Activated CD4-positive, alpha-beta T cell treated with anti-CD3 and anti-CD28 coated beads for 1 hour (primary cell): ENCODE results near the gene CORO2A.

Experiments
- DNase-seq: peaks from one replicate; pipeline ENCODE4 v3.0.0-alpha.2; 2020

The CORO2A gene

DNA sequence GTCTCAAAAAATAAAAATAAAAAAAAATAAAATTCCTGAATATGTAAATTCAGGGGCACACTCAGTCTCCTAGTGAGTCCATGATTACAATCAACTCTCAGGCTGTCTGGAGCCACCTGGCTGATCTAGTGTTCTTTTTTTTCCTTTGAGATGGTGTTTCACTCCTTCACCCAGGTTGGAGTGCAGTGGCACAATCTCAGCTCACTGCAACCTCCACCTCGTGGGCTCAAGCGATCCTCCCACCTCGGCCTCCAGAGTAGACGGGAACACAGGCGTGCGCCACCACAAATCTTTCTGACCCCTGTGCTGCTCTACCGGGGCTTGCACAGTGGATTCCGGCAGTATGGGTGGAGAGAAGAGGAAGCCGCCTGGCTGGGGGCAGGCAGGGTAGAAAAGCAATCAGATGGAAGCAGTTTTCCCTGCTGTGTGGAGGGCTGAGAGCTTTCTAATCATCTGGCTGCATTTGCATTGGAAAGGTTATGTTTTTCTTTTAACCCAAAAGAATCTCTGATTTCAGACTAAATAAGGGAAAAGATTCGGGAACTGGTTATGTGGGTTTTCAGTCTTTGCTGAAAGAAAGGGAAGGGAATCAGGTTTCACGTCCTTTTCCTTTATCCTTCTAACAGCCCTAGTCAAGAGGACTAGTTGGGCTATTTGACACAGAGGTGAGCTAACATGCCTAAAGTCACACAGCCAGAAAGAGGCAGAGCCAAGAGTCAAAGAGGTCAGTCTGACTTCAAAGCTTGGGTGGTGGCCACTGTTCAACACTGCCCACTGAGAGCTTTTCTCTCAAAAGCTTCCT, 26.3 kb upstream of the CORO2A start:
- no peak for DNase-seq

DNA sequence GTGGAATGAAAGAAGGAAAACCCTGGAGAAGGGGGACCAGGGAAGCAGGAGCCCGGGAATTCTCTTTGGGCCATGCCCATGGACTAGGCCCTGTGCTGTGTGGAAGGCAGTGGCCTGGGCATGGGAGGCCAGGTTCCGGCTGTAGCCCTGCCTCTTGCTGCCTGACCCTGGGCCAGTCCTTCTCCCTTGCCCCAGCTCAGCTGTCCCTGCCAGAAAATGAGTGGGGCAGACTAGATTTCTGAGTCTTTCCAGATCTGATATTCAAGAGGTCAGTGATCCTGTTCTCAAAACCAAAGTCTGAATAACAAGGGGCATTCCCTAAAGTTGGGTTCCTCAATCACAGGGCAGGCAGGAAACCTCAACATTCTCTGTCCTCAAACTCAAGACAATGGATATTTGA, 24.8 kb upstream of the CORO2A start:
- no peak for DNase-seq

DNA sequence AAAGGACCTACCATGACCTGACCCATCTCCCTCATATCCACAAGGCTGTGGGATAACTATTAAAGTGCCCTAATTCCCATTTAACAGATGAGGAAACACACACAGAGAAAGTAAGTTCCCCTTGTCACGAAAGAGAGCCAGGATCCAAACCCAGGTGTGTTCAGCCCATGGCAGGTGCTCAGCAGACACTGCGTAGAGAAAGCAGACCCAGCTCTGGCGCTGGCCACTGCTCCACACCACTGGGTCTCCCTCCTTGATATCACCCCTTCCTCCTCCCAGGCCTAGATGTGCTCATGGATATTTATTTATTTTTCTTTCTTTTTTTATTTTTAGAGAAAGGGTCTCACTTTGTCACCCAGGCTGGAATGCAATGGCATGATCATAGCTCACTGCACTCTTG, 24.0 kb upstream of the CORO2A start:
- DNase-seq = no peak

DNA sequence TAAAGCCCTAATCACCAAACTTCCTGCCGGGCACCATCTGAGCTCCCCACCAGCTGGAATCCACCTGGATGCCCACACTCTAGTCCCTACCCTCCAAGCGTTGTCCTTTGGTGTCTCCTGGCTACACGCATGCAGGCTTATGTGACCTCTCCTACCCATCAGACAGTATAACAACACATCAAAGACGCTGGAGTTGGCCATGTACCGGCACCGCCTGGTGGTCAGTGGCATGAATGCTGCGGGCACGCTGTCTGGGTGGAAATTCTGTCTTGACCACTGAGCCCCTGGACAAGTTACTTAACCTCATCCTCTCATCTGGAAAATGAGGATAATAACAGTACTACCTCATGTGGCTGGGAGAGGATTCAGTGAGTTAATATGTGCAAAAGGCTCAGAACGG, 23.4 kb upstream of the CORO2A start:
- DNase-seq = no peak

DNA sequence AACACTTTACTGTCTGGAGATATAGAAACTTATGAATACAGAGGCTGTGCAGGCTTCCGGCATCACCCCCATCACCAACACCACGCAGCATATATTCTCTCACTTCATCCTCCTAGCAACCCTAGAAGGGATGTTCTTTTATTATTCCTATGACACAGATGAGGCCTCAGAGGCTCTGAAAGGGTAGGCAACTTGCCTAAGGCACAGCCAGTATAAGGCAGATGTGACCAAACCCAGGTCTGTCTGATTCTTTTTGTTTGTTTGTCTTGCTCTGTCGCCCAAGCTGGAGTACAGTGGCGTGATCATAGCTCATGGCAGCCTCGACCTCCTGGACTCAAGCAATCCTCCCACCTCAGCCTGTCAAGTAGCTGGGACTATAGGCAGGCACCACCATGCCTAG, 22.8 kb upstream of the CORO2A start:
- DNase-seq = no peak

DNA sequence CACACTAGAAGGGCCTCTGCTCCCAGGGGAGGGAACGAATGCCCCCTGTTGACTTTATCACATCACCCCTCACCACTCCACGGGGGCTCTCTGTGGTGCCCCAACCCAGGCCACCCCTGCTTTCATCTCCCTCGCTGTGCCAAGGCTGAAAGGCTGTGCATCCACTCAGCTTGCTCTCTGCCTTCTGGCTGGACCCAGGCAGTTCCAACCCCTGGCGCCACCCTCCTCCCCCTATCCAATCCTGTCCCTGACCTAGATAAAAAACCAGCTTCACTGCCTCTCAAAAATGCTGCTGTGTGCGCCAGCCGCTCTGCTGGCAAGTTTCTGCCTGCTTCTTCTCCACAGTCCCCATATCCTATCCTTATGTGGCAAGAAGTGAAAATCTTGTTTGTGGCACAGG, 22.4 kb upstream of the CORO2A start:
- DNase-seq = no peak

DNA sequence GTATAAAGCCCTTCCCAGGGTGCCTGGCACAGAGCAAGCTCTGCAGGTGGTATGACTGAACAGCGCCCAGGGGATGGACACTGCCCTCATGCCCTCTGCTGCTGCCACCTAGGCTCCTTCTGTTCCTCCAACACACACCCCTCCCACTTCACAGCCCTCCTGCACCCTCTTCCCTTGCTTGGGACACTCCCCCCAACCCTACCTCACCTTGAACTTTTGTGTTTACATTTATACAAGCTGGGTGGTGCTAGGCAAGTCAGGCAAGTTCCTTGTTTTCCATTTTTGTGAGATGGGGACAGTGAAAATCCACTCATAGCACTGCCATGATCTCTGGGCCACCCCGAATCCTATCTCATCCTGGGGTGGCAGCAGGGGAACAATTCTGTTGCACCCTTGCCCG, 18.8 kb upstream of the CORO2A start:
- no peak for DNase-seq

DNA sequence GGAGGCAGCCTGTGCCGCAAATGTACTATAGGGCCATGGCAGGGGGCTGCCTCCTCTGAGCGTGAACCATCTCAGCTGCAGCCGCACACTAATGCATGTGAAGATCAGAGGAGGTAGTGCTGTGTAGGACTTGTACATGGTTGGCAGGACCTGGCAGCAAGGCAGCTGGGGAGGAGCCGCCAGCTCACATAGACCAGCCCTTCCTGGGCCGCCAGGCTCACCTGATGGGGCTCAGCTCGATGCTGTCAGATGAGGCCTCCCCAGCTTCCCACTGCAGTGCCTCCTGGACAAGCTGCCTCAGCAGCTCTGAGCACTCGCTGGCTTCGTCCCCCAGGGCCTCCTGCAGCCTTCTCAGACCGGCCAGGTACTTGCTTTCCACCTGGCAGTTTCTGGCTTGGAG, 18.0 kb upstream of the CORO2A start:
- DNase-seq = no peak

DNA sequence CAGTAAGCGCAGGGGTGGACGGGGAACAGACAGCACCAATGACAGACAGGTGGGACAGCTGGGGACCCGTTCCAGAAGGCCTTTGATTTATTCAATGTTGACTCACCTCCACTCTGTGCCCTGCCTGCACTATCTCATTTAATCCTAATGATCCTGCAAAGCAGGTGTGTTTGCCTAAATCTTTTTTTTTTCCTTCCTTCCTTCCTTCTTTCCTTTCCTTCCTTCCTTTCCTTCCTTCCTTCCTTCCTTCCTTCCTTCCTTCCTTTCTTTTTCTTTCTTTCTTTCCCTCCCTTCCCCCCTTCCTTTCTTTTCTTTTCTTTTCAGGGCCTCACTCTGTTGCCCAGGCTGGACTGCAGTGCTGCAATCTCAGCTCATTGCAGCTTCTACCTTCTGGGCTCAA, 17.1 kb upstream of the CORO2A start:
- DNase-seq = no peak

DNA sequence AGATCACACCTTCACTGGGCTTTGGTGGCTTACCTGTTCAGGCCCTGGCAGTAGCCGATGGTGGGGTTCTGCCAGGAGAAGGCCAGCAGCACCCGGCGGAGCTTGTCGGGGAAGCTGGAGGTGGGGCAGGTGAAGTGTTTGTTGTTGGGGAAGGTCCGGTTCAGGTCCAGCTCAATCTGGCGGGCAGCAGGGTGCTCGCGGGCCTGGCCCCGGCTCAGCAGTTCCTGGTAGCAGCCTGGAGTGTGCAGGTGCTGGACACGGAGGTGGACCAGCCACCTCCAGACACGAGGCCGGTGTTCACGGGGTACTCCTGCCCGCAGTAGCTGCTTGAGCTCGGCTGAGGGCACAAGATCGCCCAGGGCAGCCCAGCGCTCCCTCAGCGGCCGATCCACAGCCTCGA, 16.2 kb upstream of the CORO2A start:
- DNase-seq = no peak

DNA sequence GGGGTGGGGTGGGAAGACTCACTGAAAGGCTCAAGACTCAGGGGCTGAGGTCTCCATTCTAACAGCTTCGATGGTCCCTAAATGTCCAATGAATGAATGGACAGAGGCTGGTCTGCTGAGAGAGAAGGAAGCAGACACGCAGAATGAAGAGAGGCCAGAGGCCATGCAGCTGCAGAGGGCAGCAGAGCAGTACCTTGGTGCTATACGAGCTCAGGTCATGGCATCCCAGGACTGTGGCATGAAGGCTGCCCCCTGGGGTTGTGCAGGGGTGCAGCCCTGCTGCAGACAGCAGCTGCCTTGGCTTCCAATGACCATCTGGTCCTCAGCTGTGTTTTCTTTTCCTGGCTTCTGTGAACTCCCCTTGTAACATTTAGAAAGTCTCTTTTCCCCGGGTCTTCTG, 15.2 kb upstream of the CORO2A start:
- no peak for DNase-seq

DNA sequence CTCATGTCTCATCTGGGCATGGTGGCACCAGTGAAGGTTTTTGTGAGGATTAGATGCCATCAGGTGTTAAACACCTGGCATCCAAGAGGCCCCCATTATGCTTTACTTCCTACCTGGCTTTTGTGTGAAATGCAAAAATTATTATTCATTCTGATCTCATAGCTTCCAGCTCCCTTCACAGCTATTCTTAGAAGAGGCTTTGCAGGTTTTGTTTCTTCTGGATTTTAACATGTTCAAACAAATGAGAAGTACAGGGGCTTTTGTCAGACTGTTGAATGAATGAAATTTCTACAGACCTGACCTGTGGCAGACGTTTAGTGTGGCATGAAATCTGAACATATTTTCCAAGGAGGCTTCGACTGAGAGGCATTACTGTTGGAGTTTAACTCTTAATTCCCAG, 14.3 kb upstream of the CORO2A start:
- no peak for DNase-seq

DNA sequence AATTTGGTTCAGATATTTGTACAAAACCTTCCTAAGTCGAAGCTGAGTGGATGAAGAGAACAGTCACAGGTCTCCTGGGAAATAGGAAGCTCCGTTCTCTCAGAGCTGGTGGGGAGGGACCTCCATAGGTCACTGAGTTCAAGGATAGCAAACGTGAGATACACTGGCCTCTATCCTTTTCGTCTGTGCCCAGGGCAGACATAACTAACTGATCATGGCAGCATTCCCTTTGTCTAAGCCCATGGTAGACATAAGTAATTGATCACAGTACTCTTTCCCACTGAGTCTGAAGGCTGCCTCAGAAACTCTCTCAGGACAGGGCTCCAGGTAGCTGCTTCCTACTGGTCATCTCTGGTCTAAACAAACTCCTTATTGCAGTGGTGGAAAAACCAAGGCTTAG, 12.3 kb upstream of the CORO2A start:
- DNase-seq = no peak

DNA sequence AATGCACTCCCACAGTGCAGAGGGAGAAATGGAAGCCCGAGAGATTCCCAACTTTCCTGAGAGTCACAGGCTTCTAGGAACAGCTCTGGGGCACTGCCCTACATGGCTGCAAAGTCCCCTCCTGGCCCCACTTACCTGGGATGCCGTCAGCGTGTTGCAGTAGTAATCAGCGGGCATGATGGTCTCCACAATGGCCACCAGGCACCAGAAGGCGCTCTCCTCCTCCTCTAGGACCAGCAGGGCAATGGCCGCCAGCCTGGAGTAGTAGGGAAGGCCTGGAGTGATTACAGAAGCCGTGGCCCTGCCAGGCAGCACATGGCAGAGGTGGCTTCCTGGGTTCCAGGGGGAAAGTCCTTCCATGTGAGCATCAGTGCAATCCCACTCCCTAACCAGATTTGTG, 10.7 kb upstream of the CORO2A start:
- DNase-seq = no peak

DNA sequence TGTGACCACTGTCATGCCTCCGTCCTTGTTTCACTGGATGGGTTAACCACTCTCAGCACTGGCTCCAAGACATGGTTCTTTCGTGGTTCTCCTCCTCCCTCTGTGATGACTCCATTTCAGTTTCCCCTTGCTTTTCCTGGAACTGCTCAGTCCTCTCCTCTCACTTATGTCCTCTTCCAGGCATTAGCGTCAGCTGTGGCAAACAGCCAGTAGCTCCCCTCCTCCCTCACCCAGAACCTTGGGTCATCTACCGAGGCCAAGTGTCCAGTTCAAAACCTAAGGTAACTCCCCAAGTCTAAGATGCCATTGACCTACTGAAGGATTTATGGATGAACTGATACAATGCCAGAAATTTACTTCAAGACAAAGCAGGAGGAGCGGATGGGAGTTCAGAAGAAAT, 9.8 kb upstream of the CORO2A start:
- DNase-seq = no peak

DNA sequence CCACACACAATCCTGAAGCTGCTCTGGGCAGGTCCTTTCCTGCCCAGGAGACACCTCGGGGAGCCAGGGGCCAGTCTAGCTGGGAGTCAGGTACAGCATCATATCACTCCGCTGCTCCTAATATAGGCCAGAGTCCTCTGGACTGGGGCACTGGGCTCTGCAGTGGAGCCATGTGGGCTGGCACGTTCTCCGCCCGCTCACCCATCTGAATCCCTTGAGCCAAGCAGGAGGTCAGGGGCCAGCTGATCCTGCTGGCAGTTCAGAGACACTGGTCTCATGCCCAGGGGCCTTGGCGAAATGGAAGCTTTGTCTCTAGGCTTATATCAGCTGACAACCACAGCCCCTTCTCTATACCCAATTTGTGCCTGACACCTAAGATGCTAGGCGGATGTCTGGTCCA, 9.3 kb upstream of the CORO2A start:
- DNase-seq = no peak

DNA sequence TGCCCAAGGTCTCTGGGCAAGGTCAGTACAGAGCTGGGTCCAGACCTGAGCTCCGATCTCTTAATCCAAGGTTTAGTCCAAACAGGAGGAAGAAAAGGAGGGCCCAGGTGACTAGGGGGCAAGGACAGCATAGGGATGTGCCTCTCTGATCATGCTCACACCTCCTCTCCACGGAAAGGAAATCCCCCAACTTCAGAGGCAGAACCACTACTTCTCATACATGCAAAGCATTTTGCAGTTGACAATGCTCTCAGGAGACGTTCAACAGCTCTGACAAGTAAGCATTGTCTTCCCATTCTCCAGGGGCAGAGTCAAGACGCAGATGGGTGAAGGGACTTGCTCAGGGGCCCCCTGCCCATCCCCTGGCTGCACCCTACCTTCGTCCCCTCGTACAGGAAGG, 8.7 kb upstream of the CORO2A start:
- no peak for DNase-seq

DNA sequence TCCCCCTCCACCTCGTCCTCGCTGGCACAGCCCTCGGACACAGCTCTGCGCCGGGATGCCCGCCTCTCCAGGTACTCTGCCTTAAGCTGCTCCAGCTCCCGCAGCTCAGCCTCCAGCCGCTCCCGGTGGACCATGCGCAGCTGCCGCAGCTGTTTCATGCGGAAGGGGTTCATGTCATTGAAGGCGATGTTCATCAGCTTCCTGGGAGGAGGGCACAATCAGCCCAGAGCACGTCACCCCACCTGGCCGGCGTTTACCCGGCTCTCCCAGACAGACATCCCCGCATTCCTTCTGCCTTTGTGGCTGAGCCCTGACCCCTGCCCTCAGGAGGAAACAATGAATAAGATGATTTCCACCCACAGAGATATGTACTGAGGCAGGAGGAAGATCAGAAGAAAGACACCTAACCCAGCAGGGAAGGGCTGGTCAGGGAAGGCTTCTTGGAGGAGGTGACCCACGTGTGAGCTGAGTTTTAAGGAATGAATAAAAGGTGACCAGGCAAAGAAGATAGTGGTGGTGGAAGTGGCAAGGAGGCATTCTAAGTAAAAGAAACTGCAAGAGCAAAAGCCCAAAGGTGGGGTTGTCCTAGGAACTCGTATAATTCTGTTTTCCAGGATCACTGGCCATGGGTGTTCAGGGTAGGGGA, 7.1 kb upstream of the CORO2A start:
- DNase-seq = no peak

DNA sequence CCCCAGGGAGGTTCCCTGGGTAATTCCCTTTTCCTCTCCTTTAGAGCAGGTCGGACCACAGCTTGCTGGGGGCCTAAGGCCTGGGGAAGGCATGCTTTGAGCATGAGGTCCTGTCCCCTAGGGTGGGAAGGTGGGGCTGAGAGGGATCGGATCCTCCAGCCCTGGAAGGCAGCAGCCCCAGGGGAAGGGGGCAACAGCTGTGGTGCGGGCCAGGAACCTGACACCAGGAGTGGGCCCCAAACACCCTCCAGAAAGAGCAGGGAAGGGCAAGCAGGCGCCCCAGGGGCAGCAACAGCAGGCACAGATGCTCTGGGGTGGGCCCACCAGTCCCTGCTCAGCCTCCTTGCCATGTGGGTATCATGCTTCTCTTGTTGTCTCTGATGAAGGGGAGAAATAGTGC, 3.2 kb upstream of the CORO2A start:
- no peak for DNase-seq

DNA sequence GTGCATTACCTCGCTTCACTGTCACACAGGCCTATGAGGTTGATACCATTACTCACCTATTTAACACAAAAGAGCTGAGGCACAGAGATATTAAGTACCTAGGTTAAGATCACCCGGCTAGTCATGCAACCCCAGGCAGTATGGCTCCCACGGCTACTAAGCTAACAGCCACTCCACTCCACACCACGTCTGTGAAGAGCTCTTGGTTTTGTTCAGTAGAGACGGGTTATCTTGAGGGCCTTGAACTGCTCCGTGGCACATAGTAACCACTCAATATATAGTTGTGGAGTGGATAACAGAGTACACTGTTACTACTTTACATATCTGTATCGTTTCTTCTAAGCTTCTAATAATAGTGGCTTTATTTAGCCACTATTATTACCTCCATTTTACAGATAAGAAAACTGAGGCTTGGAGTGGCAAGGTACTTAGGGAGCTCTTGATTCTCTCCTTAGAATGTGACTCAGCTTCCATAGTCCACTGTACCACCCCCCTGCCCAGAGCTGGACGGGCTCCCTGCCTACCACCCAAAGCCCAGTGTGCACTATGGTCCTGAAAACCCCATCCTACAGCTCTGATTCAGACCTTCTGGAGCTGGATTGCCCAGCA, 1.0 kb upstream of the CORO2A start:
- DNase-seq = no peak

DNA sequence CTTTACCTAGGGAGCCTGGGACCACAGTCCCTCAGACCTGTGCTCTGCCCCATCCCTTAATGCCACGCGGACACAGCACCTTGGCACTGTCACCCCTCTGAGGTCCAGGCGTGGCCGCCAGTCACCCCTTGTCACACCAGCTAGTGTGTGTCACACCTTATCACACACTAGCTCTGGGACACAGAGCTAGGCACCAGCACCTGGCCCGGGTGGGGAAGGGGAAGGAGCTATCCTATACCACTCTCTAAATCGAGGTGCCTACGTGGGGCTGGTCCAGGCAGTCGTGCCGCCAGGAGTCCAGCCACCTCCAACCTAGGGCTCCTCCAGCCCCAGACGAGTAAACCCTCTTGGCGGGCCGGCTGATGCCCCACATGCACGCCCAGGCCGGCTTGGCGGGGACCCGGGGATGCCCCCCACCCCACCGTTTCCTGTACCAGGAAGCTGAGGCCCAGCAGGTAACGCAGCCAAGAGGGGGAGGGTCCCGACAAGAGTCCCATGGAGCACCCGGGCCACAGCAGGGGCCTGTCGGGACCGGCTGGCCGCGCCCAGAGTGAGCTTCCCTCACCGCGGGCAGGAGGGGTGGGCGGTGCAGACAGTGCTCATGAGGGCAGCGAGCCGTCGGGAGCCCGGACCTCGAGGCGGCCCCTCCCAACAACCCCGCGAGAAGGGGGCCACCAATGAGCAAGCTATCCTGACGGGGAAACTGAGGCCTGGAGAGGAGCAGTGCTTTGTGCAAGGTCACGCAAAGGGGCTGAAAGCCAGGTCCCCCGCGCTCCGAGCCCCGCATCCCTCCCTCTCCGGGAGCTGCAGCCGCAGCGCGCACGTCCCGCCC, 550 bp downstream of the CORO2A start:
- DNase-seq = no peak

DNA sequence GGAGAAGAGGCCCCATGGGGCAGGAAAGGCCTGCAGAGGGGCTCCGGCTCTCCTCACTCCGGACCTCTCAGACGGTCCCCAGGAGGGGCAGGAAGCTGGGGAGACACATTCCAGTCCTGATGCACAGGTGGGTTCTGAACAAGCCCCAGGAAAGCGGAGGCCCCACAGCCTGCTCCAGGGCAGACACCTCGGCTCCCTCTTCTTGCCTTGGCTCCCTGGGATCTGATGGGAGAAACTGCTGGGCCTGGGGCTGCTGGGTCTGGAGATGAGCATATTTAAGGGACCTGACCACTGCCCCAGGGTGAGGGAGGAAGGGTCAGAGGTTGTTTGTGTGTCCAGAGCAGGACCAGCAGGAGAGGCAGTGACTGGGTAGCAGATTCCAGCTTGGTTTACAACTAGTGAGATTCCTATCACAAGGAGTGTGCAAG, 1.2 kb downstream of the CORO2A start:
- DNase-seq = no peak

DNA sequence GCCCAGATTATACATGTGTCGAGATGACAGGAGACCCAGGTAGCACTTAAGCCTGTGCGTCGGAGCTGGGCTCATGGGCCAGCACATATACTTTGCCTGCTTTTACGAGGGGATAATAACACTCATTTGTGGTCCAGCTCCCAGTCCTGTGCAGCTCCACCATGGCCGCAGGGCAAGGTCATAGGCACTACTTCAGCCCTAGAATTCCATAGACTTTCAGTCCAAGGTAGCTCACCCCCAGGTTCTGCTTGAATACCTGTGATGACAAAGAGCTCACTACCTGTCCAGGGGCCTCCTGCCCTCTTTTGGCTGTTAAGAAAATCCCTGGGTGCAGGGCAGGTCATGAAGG, 1.7 kb downstream of the CORO2A start:
- DNase-seq = no peak

DNA sequence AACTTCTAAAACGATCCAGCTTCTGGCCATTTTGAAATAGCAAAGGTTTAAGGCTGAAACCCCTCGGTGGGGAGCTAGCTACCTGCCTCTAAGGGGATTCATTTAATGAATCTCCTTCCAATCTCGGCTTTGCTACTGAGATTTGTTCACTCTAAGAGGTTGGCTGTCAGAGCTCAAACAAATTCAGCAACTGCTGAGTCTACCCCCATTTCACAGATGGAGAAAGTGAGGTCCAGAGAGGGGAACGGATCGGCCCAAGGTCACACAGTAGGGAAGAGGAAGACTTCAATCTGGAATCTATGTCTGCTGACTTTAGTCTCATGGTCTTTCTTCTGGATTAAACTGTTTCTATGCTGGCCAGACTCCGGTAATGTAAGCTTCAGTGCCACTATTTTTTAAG, 3.0 kb downstream of the CORO2A start:
- DNase-seq = no peak
